Mucosa of rectum (tissue), 2 donors: Measurements from ENCODE around the gene TUBA8.
A peak's percentile ranks its signal among the peaks of the same experiment; 100 is the strongest.
"Not testable (repeated sequence)": the region's sequence is repeated elsewhere in the genome, so short reads cannot be mapped to it uniquely, and the experiment has no call there.

Experiments used
- H3K27ac ChIP-seq, 2 donors: one replicate each; pipeline ENCODE4 v1.7.0; 2013; ENCODE audit warnings: inconsistent platforms in 2 of 2, low read depth in 2 of 2, low read length in 2 of 2
- H3K27me3 ChIP-seq, 2 donors: one replicate each; pipeline ENCODE4 v1.7.0; 2013; ENCODE audit warnings: low read length in 2 of 2; ENCODE audit not compliant: control insufficient read depth in 2 of 2, insufficient read depth in 2 of 2
- H3K36me3 ChIP-seq, 2 donors: one replicate each; pipeline ENCODE4 v1.7.0; 2013; ENCODE audit warnings: low read length in 2 of 2; ENCODE audit not compliant: control insufficient read depth in 2 of 2, insufficient read depth in 2 of 2
- H3K4me1 ChIP-seq, 2 donors: one replicate each; pipeline ENCODE4 v1.7.0; 2013; ENCODE audit warnings: low read length in 2 of 2, mild to moderate bottlenecking in 1 of 2; ENCODE audit not compliant: control insufficient read depth in 2 of 2, insufficient read depth in 2 of 2
- H3K4me3 ChIP-seq, 2 donors: one replicate each; pipeline ENCODE4 v1.7.0; 2013; ENCODE audit warnings: low read length in 2 of 2
- H3K9ac ChIP-seq, 2 donors: one replicate each; pipeline ENCODE4 v1.7.0; 2013; ENCODE audit warnings: low read length in 2 of 2, low read depth in 1 of 2, mild to moderate bottlenecking in 1 of 2
- H3K9me3 ChIP-seq, 2 donors: one replicate each; pipeline ENCODE4 v1.7.0; 2013; ENCODE audit warnings: low read length in 2 of 2; ENCODE audit not compliant: control insufficient read depth in 2 of 2
- donor health status: healthy.
- donor health status: Normal muscosa, but diverticular disease.

The TUBA8 gene

DNA sequence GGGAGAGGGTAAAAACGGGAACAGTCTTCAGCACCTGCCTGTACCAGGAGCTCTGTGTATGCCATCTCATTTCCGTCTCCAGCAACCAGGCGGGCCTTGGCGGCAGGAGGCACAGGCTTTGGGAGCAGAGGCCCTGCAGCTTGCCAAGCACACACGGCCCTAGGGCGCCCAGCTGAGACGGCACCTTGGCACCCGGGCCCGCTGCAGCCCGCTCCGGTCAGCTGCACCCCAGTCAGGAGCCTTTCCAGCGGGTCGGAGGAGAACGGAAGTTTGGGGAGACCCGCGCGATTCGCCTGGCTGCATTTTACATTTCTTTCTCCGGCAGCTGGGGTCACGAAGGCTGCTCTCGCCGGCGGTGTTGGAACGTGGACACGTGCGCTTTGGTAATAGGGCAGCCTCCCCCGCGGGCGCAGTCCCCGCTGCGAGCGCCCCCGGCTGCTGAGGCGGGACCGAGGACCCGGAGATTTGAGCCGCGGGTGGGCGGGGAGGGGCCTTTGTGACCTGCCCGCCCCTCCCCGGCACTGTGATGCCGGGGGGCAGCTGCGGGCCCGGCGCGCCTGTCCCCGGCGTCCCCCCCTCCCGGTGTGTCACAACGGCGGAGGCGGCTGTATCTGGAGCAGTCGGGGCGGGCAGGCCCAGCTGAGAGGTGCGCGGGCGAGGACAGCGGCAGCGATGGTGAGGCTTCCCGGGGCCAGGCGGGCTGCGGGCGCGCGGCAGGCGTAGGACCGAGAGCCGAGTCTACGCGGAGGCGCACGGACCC is at the start of gene TUBA8:
TSS of gene TUBA8 (plus strand) at position 616 of the 760 bp plus-strand sequence. CDS start at position 673, 57 bp downstream.
- H3K27ac ChIP-seq = no peak within 1 kb of the TSS
- no peaks in the 10 kb centered on the region for H3K9me3 ChIP-seq
- H3K4me3 ChIP-seq = peak within 1 kb of the TSS; percentile 41 to 48
- peaks cover 15 to 19% of the 10 kb centered on the region in 2 donors for H3K27me3 ChIP-seq
- no peaks in the 10 kb centered on the region for H3K36me3 ChIP-seq
- peaks cover 0 to 9% of the 10 kb centered on the region in 2 donors for H3K4me1 ChIP-seq
- H3K9ac ChIP-seq = no peak within 1 kb of the TSS

DNA sequence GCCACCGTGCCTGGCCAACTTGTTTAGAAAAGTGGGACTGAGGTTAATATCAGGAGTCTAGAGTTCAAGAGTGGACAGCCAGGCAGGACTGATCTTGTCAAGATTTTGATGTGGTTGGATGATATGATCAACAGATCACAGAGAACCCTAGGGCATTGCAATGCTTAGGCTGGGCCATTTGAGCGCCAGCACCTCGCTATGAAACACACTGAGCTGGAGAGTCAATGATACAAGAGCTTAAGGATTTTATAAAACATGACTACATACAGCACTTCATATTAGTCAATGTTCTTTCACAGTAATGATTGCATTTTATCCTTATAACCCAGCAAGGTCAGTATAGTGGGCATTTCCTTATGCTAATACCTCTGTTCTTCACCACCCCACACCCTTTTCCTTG is 48.2 kb upstream of the TUBA8 start:
- H3K27me3 ChIP-seq = no peaks in the 10 kb centered on the region
- peaks cover 13 to 53% of the 10 kb centered on the region in 2 donors for H3K4me1 ChIP-seq
- peak overlapping the region in 1 of 2 donors; percentile 38 for H3K27ac ChIP-seq
- H3K4me3 ChIP-seq = no peak overlapping the region
- no peak overlapping the region for H3K9ac ChIP-seq
- H3K9me3 ChIP-seq = no peaks in the 10 kb centered on the region
- no peaks in the 10 kb centered on the region for H3K36me3 ChIP-seq

DNA sequence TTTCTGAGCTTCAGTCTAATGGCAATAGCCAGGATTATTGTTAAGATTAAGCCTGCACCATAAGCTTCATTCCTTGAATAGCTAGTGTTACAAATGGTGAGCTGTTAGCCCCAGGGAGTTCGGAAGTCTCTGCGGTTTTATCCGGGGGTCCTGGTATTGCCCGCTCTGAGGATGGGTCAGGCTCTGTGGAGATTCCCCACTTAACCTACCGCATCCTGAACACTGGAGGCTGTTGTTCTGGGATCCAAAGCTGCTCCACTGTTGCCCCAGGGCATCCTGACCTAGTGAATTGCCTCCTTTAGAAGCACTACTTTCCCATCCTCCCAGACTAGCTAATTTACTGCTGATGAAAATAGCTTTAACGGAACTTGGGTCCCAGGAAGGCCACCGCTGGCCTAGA is 47.3 kb upstream of the TUBA8 start:
- Histone ChIP-seq H3K9me3 (no peaks in the 10 kb centered on the region), H3K4me1 (peaks cover 12 to 47% of the 10 kb centered on the region in 2 donors), H3K27ac (no peak overlapping the region), H3K36me3 (no peaks in the 10 kb centered on the region), H3K4me3 (no peak overlapping the region), H3K27me3 (no peaks in the 10 kb centered on the region), H3K9ac (no peak overlapping the region)

DNA sequence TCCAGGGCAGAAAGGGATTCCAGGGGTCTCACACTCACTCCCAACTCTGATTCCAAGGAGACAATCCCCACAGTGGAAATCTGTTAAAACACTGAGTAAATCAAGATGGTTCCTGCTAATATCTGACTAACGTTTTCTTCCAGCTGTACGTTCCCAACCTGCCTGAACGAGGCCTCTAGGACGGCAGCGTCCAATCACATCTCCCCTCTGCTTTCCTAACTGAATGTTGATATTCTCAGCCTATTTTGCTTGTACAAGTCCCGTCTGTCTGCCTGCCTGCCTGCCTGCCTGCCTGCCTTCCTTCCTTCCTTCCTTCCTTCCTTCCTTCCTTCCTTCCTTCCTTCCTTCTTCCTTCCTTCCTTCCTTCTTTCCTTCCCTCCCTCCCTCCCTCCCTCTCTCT is 46.9 kb upstream of the TUBA8 start:
- H3K36me3 ChIP-seq, H3K27ac ChIP-seq, H3K27me3 ChIP-seq, H3K4me3 ChIP-seq, H3K9me3 ChIP-seq, H3K9ac ChIP-seq: not testable (repeated sequence)
- H3K4me1 ChIP-seq = peaks cover 12 to 47% of the 10 kb centered on the region in 2 donors

DNA sequence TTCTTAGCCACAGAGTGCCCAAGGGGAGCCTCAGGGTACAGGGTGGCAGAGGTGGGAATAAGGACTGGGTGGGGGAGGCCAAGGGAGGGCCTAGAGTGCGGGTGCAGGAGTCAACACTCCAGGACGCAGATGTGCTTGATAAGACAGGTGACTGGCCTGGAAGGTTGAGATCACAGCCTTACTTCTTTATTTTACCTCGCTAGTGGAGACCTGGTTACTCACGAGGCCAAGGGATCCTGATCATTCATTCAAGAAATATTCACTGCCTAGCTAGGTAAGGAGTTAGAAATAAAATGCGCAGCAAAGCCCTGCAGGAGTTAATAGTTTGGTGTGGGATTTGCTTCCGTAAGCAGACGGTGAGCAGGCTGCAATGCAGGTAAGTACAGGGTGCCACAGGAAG is 46.0 kb upstream of the TUBA8 start:
- Histone ChIP-seq H3K27ac (no peak overlapping the region), H3K9me3 (no peaks in the 10 kb centered on the region)

DNA sequence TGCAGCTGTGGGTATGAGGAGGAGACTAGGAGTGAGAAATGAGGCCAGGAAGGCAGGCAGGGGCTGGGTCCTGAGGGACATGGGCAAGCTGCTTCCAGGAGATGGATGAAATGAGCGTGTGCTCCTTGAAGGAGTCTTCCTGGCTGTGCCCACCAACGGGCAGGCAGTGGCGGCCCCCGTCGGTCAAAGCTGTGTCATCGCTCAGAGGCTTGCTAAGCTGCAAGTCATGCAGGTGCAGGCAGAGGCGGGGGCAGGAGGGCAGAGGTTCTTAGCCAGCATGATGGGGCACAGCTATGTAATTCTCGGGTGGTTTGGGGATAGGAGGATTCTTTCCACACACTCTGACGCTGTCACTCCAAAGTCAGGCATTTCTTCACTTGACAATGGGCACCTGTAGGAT is 45.4 kb upstream of the TUBA8 start:
- Histone ChIP-seq H3K36me3 (no peaks in the 10 kb centered on the region), H3K4me1 (peaks cover 12 to 47% of the 10 kb centered on the region in 2 donors), H3K27me3 (no peaks in the 10 kb centered on the region), H3K9me3 (no peaks in the 10 kb centered on the region), H3K27ac (no peak overlapping the region), H3K9ac (no peak overlapping the region), H3K4me3 (no peak overlapping the region)

More for the DNA sequence above, 46.0 kb upstream of the TUBA8 start:
- H3K9ac ChIP-seq = no peak overlapping the region
- H3K36me3 ChIP-seq = no peaks in the 10 kb centered on the region
- H3K4me1 ChIP-seq = peaks cover 12 to 45% of the 10 kb centered on the region in 2 donors
- H3K4me3 ChIP-seq = no peak overlapping the region
- no peaks in the 10 kb centered on the region for H3K27me3 ChIP-seq

DNA sequence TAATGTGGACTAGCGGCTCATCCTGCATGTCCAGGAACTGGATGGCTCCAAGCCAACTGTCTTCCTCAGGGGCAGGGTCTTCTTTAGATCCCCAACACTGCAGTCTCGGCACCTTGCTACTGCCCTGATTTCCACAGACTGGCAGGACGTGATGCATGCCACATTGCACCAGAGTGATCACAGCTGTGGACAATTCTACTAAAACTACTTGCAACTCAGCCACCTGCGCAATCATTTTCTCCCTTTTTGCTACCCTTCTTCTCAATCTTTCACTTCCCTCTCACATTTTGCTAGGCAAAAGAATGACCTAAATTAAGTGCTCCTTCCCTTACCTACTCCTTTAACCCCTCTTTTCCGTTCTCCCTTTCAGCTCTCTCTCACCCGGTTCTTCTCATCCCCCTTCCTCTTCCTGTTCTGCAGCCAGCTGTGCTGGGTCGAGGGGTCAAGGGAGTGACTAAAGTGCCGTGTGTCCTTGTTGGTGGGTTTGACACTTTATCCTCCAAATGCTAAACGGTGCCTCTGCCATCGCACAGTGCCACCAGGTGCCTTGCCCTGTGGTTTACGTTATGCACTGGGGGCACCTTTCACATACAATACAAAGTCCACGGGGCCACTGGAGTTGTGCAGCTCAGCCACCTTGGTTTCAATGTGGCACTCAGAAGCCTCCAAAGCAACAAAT is 44.3 kb upstream of the TUBA8 start:
- no peaks in the 10 kb centered on the region for H3K36me3 ChIP-seq
- H3K9ac ChIP-seq = no peak overlapping the region
- H3K27me3 ChIP-seq = no peaks in the 10 kb centered on the region
- H3K27ac ChIP-seq = peak overlapping the region in 1 of 2 donors; percentile 52
- peak overlapping the region in 1 of 2 donors; percentile 44 for H3K4me3 ChIP-seq
- H3K9me3 ChIP-seq = no peaks in the 10 kb centered on the region
- H3K4me1 ChIP-seq = peaks cover 3 to 43% of the 10 kb centered on the region in 2 donors

DNA sequence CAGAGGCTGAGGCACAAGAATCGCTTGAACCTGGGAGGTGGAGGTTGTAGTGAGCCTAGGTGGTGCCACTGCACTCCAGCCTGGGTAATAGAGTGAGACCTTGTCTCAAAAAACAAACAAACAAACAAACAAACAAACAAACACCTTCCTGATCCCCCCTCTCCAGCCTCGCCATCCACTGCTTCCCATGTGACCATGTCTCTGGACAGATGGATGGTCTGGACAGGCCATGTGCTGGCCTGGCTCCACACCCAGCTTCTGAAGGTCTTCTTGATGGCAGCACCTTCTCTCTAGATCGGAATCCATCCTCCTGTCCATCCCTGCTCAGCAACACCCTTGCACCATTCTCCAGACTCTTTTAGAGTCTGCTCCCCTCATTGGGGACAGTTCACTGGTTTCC is 43.5 kb upstream of the TUBA8 start:
- no peak overlapping the region for H3K9ac ChIP-seq
- H3K9me3 ChIP-seq = no peaks in the 10 kb centered on the region
- H3K4me3 ChIP-seq = no peak overlapping the region
- H3K27ac ChIP-seq = peak overlapping the region; percentile 56 to 61
- no peaks in the 10 kb centered on the region for H3K36me3 ChIP-seq
- H3K27me3 ChIP-seq = no peaks in the 10 kb centered on the region
- peaks cover 3 to 40% of the 10 kb centered on the region in 2 donors for H3K4me1 ChIP-seq

DNA sequence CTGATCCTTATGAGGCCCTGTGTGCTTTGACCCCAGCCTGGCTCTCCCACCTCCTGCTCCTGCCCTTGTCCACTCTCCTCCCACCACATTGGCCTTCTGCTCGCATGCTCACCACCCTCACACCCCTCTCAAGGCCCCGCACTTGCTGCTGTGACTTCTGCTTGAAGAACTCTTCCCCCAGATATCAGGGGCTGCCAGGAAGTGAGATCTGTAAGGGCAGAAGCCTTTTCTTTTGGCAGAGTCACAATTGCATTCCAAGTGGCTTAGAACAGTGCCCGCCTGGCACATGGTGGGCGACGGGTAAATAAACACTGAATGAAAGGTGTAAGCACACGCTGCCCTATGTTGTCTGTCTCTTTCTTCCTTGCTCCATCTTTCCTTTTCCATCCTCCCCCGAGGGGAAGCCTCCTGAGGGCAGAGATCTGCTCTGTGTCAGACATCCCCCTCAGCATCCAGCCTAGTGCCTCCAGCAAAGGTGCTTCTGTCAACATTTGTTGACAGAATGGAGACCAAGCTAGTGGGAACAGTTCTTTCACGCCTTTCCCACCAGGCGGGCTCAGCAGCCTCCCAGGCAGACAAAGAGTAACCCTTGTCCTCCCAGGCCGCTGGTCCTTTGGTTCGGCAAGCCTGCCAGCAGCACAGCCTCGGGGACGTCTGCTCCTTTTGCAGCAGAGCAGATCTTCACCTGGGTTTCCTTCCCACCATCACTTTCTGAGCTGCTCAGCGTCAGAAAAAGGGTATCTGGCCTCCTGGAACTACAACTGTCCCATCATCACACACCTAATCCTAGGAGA is 42.9 kb upstream of the TUBA8 start:
- H3K4me3 ChIP-seq = no peak overlapping the region
- H3K9me3 ChIP-seq = no peaks in the 10 kb centered on the region
- H3K27ac ChIP-seq = peak overlapping the region; percentile 56 to 61
- peaks cover 3 to 36% of the 10 kb centered on the region in 2 donors for H3K4me1 ChIP-seq
- no peak overlapping the region for H3K9ac ChIP-seq
- H3K27me3 ChIP-seq = no peaks in the 10 kb centered on the region
- H3K36me3 ChIP-seq = no peaks in the 10 kb centered on the region
